H9 (cell line): ENCODE measurements around the gene GRID1. TPM values are rescaled to one million over a fixed set of nuclear protein-coding genes. Genes with fewer than 3 reads are reported as not detected.

Source experiments
- DNase-seq: peaks from one replicate; pipeline ENCODE4 v3.0.0-alpha.2; 2017
- H2AFZ ChIP-seq: one replicate; pipeline ENCODE4 v1.6.1; 2013; ENCODE audit warnings: mild to moderate bottlenecking, low read length, control low read depth, moderate library complexity
- H2AK5ac ChIP-seq: 2 replicates; pipeline ENCODE4 v1.6.1; 2013; ENCODE audit warnings: low read length, control low read depth, mixed read lengths; ENCODE audit not compliant: insufficient read length
- H2BK120ac ChIP-seq: one replicate; pipeline ENCODE4 v1.6.1; 2013; ENCODE audit warnings: low read depth, mild to moderate bottlenecking, low read length, control low read depth, inconsistent platforms; ENCODE audit not compliant: poor library complexity, severe bottlenecking
- H2BK12ac ChIP-seq: 2 replicates; pipeline ENCODE4 v1.6.1; 2013; ENCODE audit warnings: low read length, control low read depth, mixed read lengths, low read depth; ENCODE audit not compliant: insufficient read length
- H2BK15ac ChIP-seq: 2 replicates; pipeline ENCODE4 v1.6.1; 2013; ENCODE audit warnings: low read depth, low read length, control low read depth
- H2BK20ac ChIP-seq: one replicate; pipeline ENCODE4 v1.6.1; 2013; ENCODE audit warnings: low read depth, mild to moderate bottlenecking, low read length, control low read depth, inconsistent platforms; ENCODE audit not compliant: poor library complexity, severe bottlenecking
- H2BK5ac ChIP-seq: 2 replicates; pipeline ENCODE4 v1.6.1; 2013; ENCODE audit warnings: low read length, control low read depth, mixed read lengths; ENCODE audit not compliant: insufficient read length
- H3K14ac ChIP-seq: 2 replicates; pipeline ENCODE4 v1.6.1; 2013; ENCODE audit warnings: low read length, control low read depth; ENCODE audit not compliant: insufficient read depth
- H3K18ac ChIP-seq: 2 replicates; pipeline ENCODE4 v1.6.1; 2013; ENCODE audit warnings: low read depth, mild to moderate bottlenecking, mixed read lengths, low read length, control low read depth; ENCODE audit not compliant: insufficient read length
- H3K23ac ChIP-seq: 2 replicates; pipeline ENCODE4 v1.6.1; 2013; ENCODE audit warnings: low read length, control low read depth, mixed read lengths, low read depth; ENCODE audit not compliant: insufficient read length
- H3K23me2 ChIP-seq: 2 replicates; pipeline ENCODE4 v1.6.1; 2013; ENCODE audit warnings: low read depth, mild to moderate bottlenecking, mixed read lengths, low read length, control low read depth; ENCODE audit not compliant: insufficient read length, poor library complexity, severe bottlenecking
- H3K27ac ChIP-seq: 2 replicates; pipeline ENCODE4 v1.5.1; 2013; ENCODE audit warnings: low read length, control low read depth, mixed read lengths, low read depth; ENCODE audit not compliant: insufficient read length
- H3K27me3 ChIP-seq: 2 replicates; pipeline ENCODE4 v1.6.1; 2013; ENCODE audit warnings: low read length, control low read depth, inconsistent platforms; ENCODE audit not compliant: insufficient read depth
- H3K4ac ChIP-seq: 2 replicates; pipeline ENCODE4 v1.6.1; 2013; ENCODE audit warnings: low read depth, mild to moderate bottlenecking, control low read depth, inconsistent platforms, low read length, moderate library complexity
- H3K4me1 ChIP-seq: 2 replicates; pipeline ENCODE4 v1.6.1; 2013; ENCODE audit warnings: low read length, control low read depth, inconsistent platforms; ENCODE audit not compliant: insufficient read depth
- H3K4me2 ChIP-seq: 2 replicates; pipeline ENCODE4 v1.6.1; 2013; ENCODE audit warnings: low read length, control low read depth, mixed read lengths; ENCODE audit not compliant: insufficient read length, insufficient read depth
- H3K56ac ChIP-seq: 2 replicates; pipeline ENCODE4 v1.6.1; 2013; ENCODE audit warnings: low read depth, mild to moderate bottlenecking, mixed read lengths, low read length, control low read depth; ENCODE audit not compliant: insufficient read length
- H3K79me1 ChIP-seq: 2 replicates; pipeline ENCODE4 v1.6.1; 2013; ENCODE audit warnings: low read depth, mild to moderate bottlenecking, moderate library complexity, low read length, control low read depth, inconsistent platforms; ENCODE audit not compliant: insufficient read depth, poor library complexity, severe bottlenecking
- H3K79me2 ChIP-seq: 2 replicates; pipeline ENCODE4 v1.6.1; 2013; ENCODE audit warnings: low read length, control low read depth, inconsistent platforms; ENCODE audit not compliant: insufficient read depth
- H3K9ac ChIP-seq: 2 replicates; pipeline ENCODE4 v1.6.1; 2013; ENCODE audit warnings: low read length, control low read depth, mixed read lengths; ENCODE audit not compliant: insufficient read length; ENCODE audit errors: extremely low read depth
- H3K9me3 ChIP-seq: one replicate; pipeline ENCODE4 v1.6.1; 2013; ENCODE audit warnings: low read depth, low read length, inconsistent platforms; ENCODE audit not compliant: control insufficient read depth
- H3T11ph ChIP-seq: one replicate; pipeline ENCODE4 v1.6.1; 2013; ENCODE audit warnings: mild to moderate bottlenecking, low read length, control low read depth, inconsistent platforms
- H4K20me1 ChIP-seq: one replicate; pipeline ENCODE4 v1.6.1; 2013; ENCODE audit not compliant: control insufficient read depth, insufficient read length, insufficient read depth
- H4K5ac ChIP-seq: 2 replicates; pipeline ENCODE4 v1.6.1; 2013; ENCODE audit warnings: low read depth, mild to moderate bottlenecking, mixed read lengths, low read length, control low read depth; ENCODE audit not compliant: insufficient read length
- H4K8ac ChIP-seq: replicated peaks from 2 replicates; pipeline ENCODE4 v1.6.1; 2013; ENCODE audit warnings: low read length, control low read depth, mixed read lengths, low read depth; ENCODE audit not compliant: insufficient read length
- H4K91ac ChIP-seq: 2 replicates; pipeline ENCODE4 v1.6.1; 2013; ENCODE audit warnings: low read depth, mild to moderate bottlenecking, moderate library complexity, mixed read lengths, low read length, control low read depth; ENCODE audit not compliant: insufficient read length
- H3K27ac Mint-ChIP-seq, 3 experiments: 2 replicates in 2 of 3; 3 replicates in 1 of 3; pipeline ENCODE4 v1.8.0; 2020 to 2021; ENCODE audit warnings: mixed read lengths in 3 of 3, mild to moderate bottlenecking in 1 of 3, moderate library complexity in 1 of 3
- H3K27me3 Mint-ChIP-seq: 2 replicates; pipeline ENCODE4 v1.8.0; 2021; ENCODE audit warnings: low read depth, mild to moderate bottlenecking, moderate library complexity, mixed read lengths
- H3K36me3 Mint-ChIP-seq, 3 experiments: 2 replicates in 2 of 3; 3 replicates in 1 of 3; pipeline ENCODE4 v1.8.0; 2020 to 2021; ENCODE audit warnings: low read depth in 3 of 3, mixed read lengths in 3 of 3; ENCODE audit not compliant: insufficient read depth in 1 of 3
- H3K4me1 Mint-ChIP-seq, 2 experiments: 2 replicates each; pipeline ENCODE4 v1.8.0; 2020; ENCODE audit warnings: mixed read lengths in 2 of 2
- H3K4me3 Mint-ChIP-seq, 2 experiments: 2 replicates in 1 of 2; 3 replicates in 1 of 2; pipeline ENCODE4 v1.8.0; 2020 to 2021; ENCODE audit warnings: mild to moderate bottlenecking in 2 of 2, mixed read lengths in 2 of 2, moderate library complexity in 1 of 2
- H3K9me3 Mint-ChIP-seq, 2 experiments: 2 replicates in 1 of 2; 3 replicates in 1 of 2; pipeline ENCODE4 v1.8.0; 2020; ENCODE audit warnings: mild to moderate bottlenecking in 2 of 2, mixed read lengths in 2 of 2, moderate library complexity in 1 of 2
- total RNA-seq: library from RNA; stranded (reverse); gene quantifications from 2 replicates; pipeline ENCODE4 v1.2.1, GENCODE V29; 2021
- TF ChIP-seq, protein P1 (sequence below): fragments of 200-600 bp; sonication (generic); conservative IDR thresholded peaks from 3 replicates; pipeline ENCODE4 v1.8.0; 2021; ENCODE audit warnings: antibody characterized with exemption, mild to moderate bottlenecking

Gene GRID1
- total RNA-seq, 1 experiment from 2014 or later, result 0.35 TPM

DNA sequence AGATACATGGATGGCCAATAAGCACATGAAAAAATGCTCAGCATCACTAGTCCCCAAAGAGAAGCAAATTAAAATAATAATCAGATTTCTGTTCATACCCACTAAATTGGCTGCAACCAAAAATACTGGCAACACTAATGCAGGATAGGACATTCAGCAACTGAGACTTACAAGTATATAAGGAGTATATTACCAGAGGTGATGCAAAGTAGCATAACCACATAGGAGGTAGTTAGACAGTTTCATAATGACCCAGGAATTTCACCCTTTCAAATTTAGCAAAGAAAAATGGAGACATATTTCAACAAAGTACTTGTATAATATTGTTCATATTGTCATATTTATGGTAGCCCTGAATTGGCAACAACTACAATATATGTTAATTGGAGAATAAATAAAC, 727.8 kb downstream of the GRID1 start:
- Histone ChIP-seq H3K4ac (no peak overlapping the region), H2AFZ (no peak overlapping the region)
- H3K27ac Mint-ChIP-seq, result no peak overlapping the region

More for the DNA sequence above, 727.8 kb downstream of the GRID1 start:
- DNase-seq, result no peak
- Histone ChIP-seq H3K56ac (no peak overlapping the region), H3K14ac (no peak overlapping the region), H4K20me1 (no peaks in the 10 kb centered on the region), H3K79me2 (no peaks in the 10 kb centered on the region), H4K5ac (no peak overlapping the region), H3K9ac (no peak overlapping the region), H4K8ac (no peak overlapping the region), H3K4me2 (no peak overlapping the region), H3K23me2 (no peaks in the 10 kb centered on the region), H3K27ac (no peak overlapping the region), H3K23ac (no peak overlapping the region), H3K27me3 (no peaks in the 10 kb centered on the region), H2BK5ac (no peak overlapping the region), H2BK12ac (no peak overlapping the region), H3K9me3 (no peaks in the 10 kb centered on the region), H3T11ph (no peak overlapping the region), H2BK120ac (no peak overlapping the region), H2BK20ac (no peak overlapping the region), H4K91ac (no peak overlapping the region), H2AK5ac (no peak overlapping the region), H3K18ac (no peak overlapping the region), H3K4me1 (no peaks in the 10 kb centered on the region; the same call in 1 of the 2 replicates), H2BK15ac (no peak overlapping the region), H3K79me1 (no peaks in the 10 kb centered on the region)
- TF ChIP-seq, protein P1, sequence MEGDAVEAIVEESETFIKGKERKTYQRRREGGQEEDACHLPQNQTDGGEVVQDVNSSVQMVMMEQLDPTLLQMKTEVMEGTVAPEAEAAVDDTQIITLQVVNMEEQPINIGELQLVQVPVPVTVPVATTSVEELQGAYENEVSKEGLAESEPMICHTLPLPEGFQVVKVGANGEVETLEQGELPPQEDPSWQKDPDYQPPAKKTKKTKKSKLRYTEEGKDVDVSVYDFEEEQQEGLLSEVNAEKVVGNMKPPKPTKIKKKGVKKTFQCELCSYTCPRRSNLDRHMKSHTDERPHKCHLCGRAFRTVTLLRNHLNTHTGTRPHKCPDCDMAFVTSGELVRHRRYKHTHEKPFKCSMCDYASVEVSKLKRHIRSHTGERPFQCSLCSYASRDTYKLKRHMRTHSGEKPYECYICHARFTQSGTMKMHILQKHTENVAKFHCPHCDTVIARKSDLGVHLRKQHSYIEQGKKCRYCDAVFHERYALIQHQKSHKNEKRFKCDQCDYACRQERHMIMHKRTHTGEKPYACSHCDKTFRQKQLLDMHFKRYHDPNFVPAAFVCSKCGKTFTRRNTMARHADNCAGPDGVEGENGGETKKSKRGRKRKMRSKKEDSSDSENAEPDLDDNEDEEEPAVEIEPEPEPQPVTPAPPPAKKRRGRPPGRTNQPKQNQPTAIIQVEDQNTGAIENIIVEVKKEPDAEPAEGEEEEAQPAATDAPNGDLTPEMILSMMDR, result no peak
- H3K9me3 Mint-ChIP-seq, result no peaks in the 10 kb centered on the region
- no peaks in the 10 kb centered on the region for H3K36me3 Mint-ChIP-seq
- H3K27me3 Mint-ChIP-seq, result no peaks in the 10 kb centered on the region
- H3K4me3 Mint-ChIP-seq, result no peak overlapping the region
- peaks cover 0 to 6% of the 10 kb centered on the region in 2 experiments; a peak in 2 of 4 replicates for H3K4me1 Mint-ChIP-seq
